K562 (cell line): ENCODE data around the gene STK32C. TPM values are rescaled to one million over a fixed set of nuclear protein-coding genes. Genes with fewer than 3 reads are reported as not detected.

Experiments used
- ELF1 ChIP-seq: fragments of 200-800 bp; sonication (Bioruptor generic); IDR thresholded peaks from 2 replicates; pipeline ENCODE4 v1.6.1; 2016; ENCODE audit warnings: missing genetic modification characterization, missing compliant biosample characterization
- HOXB6 ChIP-seq: fragments of 250-450 bp; sonication (Bioruptor Pico); IDR thresholded peaks from 2 replicates; pipeline ENCODE4 v1.5.1; 2022; ENCODE audit warnings: mild to moderate bottlenecking, borderline replicate concordance
- POLR2AphosphoS5 ChIP-seq: IDR thresholded peaks from 2 replicates; pipeline ENCODE4 v1.6.1; 2011; ENCODE audit warnings: mild to moderate bottlenecking, low read depth, low read length, moderate library complexity; ENCODE audit not compliant: control insufficient read depth, insufficient read depth
- SREBF1 ChIP-seq: fragments of 150-350 bp; IDR thresholded peaks from 2 replicates; pipeline ENCODE4 v1.6.1; 2014; ENCODE audit warnings: antibody characterized with exemption, low read depth, low read length, borderline replicate concordance
- ZNF609 ChIP-seq: sonication (generic); formaldehyde crosslinking; IDR thresholded peaks from 2 replicates; pipeline ENCODE4 v1.8.1; 2023; ENCODE audit warnings: missing genetic modification reagents, mild to moderate bottlenecking, borderline replicate concordance
- ZNF707 ChIP-seq: fragments of 250-450 bp; sonication (Bioruptor Pico); conservative IDR thresholded peaks from 2 replicates; pipeline ENCODE4 v1.8.0; 2022; ENCODE audit warnings: inconsistent platforms, mild to moderate bottlenecking, moderate library complexity
- polyA plus RNA-seq, 8 experiments: library from polyadenylated mRNA; depleted of rRNA in 4 of 8; stranded (reverse) in 5 of 8; unstranded in 3 of 8; fragments of >200 nt; fragmentation: Nextera tagmentation in 2 of 8; fragmentation: Illumina TruSeq in 1 of 8; extraction: Ambion mirVana in 2 of 8; extraction: Trizol in 1 of 8; gene quantifications; 2 replicates each; pipeline versions ENCODE4 v1.2.1 to v1.2.3, GENCODE V29; 2011 to 2014; ENCODE audit warnings: inconsistent platforms in 1 of 8, missing spikeins in 1 of 8
- total RNA-seq, 7 experiments: library from RNA; depleted of rRNA in 6 of 7; stranded (reverse); fragments of >200 nt in 6 of 7; fragmentation: Illumina TruSeq in 2 of 7; extraction: Trizol in 2 of 7; gene quantifications; 2 replicates each; pipeline versions ENCODE4 v1.2.1 to v1.2.3, GENCODE V29; 2011 to 2021; ENCODE audit warnings: low replicate concordance in 1 of 7
- TF ChIP-seq, protein P1 (sequence below), 3 experiments: fragments of 200-800 bp in 1 of 3; fragments of 250-450 bp in 1 of 3; fragments of 450-650 bp in 1 of 3; sonication (Bioruptor Pico) in 1 of 3; sonication (Bioruptor generic) in 1 of 3; formaldehyde crosslinking in 1 of 3; IDR thresholded peaks; 2 replicates each; pipeline versions ENCODE4 v1.6.1 to v1.8.0; 2016 to 2022; ENCODE audit warnings: mild to moderate bottlenecking in 2 of 3, missing genetic modification characterization in 2 of 3, missing compliant biosample characterization in 1 of 3, moderate library complexity in 1 of 3
- TF ChIP-seq, protein P2 (sequence below): fragments of 450-650 bp; conservative IDR thresholded peaks from 2 replicates; pipeline ENCODE4 v1.6.1; 2016; ENCODE audit warnings: missing genetic modification characterization, low read depth, mild to moderate bottlenecking, control low read depth, missing compliant biosample characterization
- TF ChIP-seq, protein P3 (sequence below): fragments of 200-800 bp; sonication (Bioruptor generic); IDR thresholded peaks from 2 replicates; pipeline ENCODE4 v1.6.1; 2017; ENCODE audit warnings: missing genetic modification characterization, missing compliant biosample characterization
- TF ChIP-seq, protein P4 (sequence below): fragments of 200-800 bp; sonication (Bioruptor generic); IDR thresholded peaks from 2 replicates; pipeline ENCODE4 v1.6.1; 2017; ENCODE audit warnings: missing genetic modification characterization, missing compliant biosample characterization

The STK32C gene
- total and polyA plus RNA-seq, 9 of the 15 experiments (the other 6 are each of a cell fraction or from before 2014, with no cell fraction given): 1.5 to 20.9 (median 6.5) TPM

GRCh38 chr10:132331601-132332432, 24.1 kb upstream of the STK32C start, which contains the start of gene LRRC27 (continued):
- TF ChIP-seq ELF1 (tag) (no peak), POLR2AphosphoS5 (peak; percentile 64; the same call in 1 of the 2 replicates), ZNF609 (CRISPR knock-in tag) (no peak), ZNF707 (CRISPR knock-in tag) (no peak), SREBF1 (peak; percentile 47; the same call in 1 of the 2 replicates), HOXB6 (CRISPR knock-in tag) (no peak)
- TF ChIP-seq, protein P1, sequence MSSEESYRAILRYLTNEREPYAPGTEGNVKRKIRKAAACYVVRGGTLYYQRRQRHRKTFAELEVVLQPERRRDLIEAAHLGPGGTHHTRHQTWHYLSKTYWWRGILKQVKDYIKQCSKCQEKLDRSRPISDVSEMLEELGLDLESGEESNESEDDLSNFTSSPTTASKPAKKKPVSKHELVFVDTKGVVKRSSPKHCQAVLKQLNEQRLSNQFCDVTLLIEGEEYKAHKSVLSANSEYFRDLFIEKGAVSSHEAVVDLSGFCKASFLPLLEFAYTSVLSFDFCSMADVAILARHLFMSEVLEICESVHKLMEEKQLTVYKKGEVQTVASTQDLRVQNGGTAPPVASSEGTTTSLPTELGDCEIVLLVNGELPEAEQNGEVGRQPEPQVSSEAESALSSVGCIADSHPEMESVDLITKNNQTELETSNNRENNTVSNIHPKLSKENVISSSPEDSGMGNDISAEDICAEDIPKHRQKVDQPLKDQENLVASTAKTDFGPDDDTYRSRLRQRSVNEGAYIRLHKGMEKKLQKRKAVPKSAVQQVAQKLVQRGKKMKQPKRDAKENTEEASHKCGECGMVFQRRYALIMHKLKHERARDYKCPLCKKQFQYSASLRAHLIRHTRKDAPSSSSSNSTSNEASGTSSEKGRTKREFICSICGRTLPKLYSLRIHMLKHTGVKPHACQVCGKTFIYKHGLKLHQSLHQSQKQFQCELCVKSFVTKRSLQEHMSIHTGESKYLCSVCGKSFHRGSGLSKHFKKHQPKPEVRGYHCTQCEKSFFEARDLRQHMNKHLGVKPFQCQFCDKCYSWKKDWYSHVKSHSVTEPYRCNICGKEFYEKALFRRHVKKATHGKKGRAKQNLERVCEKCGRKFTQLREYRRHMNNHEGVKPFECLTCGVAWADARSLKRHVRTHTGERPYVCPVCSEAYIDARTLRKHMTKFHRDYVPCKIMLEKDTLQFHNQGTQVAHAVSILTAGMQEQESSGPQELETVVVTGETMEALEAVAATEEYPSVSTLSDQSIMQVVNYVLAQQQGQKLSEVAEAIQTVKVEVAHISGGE (CRISPR knock-in tag; IDR thresholded peaks at IDR 0.05): no peak
- TF ChIP-seq, protein P2, sequence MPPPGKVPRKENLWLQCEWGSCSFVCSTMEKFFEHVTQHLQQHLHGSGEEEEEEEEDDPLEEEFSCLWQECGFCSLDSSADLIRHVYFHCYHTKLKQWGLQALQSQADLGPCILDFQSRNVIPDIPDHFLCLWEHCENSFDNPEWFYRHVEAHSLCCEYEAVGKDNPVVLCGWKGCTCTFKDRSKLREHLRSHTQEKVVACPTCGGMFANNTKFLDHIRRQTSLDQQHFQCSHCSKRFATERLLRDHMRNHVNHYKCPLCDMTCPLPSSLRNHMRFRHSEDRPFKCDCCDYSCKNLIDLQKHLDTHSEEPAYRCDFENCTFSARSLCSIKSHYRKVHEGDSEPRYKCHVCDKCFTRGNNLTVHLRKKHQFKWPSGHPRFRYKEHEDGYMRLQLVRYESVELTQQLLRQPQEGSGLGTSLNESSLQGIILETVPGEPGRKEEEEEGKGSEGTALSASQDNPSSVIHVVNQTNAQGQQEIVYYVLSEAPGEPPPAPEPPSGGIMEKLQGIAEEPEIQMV (tag): no peak
- TF ChIP-seq, protein P3, sequence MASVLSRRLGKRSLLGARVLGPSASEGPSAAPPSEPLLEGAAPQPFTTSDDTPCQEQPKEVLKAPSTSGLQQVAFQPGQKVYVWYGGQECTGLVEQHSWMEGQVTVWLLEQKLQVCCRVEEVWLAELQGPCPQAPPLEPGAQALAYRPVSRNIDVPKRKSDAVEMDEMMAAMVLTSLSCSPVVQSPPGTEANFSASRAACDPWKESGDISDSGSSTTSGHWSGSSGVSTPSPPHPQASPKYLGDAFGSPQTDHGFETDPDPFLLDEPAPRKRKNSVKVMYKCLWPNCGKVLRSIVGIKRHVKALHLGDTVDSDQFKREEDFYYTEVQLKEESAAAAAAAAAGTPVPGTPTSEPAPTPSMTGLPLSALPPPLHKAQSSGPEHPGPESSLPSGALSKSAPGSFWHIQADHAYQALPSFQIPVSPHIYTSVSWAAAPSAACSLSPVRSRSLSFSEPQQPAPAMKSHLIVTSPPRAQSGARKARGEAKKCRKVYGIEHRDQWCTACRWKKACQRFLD (CRISPR knock-in tag): no peak
- TF ChIP-seq, protein P4, sequence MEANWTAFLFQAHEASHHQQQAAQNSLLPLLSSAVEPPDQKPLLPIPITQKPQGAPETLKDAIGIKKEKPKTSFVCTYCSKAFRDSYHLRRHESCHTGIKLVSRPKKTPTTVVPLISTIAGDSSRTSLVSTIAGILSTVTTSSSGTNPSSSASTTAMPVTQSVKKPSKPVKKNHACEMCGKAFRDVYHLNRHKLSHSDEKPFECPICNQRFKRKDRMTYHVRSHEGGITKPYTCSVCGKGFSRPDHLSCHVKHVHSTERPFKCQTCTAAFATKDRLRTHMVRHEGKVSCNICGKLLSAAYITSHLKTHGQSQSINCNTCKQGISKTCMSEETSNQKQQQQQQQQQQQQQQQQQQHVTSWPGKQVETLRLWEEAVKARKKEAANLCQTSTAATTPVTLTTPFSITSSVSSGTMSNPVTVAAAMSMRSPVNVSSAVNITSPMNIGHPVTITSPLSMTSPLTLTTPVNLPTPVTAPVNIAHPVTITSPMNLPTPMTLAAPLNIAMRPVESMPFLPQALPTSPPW: peak; percentile 99
